ENCODE measurements around the gene KIF25.

DNA sequence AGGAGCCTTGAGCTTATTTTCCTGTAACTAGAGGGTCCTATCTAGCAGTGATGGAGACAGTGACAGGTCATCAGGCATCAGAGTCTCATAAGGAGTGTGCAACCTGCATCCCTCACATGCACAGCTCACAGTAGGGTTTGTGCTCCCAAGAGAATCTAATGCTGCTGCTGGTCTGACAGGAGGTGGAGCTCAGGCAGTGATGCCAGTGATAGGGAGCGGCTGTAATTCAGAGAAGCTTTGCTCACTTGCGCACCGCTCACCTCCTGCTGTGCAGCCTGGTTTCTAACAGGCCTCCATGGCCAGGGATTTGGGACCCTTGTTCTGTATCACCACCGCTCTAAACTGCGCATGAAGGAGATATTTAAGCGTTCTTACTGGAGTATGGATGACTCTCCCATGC is 5.3 kb downstream of the KIF25 start:
- TF ChIP-seq, protein P1, sequence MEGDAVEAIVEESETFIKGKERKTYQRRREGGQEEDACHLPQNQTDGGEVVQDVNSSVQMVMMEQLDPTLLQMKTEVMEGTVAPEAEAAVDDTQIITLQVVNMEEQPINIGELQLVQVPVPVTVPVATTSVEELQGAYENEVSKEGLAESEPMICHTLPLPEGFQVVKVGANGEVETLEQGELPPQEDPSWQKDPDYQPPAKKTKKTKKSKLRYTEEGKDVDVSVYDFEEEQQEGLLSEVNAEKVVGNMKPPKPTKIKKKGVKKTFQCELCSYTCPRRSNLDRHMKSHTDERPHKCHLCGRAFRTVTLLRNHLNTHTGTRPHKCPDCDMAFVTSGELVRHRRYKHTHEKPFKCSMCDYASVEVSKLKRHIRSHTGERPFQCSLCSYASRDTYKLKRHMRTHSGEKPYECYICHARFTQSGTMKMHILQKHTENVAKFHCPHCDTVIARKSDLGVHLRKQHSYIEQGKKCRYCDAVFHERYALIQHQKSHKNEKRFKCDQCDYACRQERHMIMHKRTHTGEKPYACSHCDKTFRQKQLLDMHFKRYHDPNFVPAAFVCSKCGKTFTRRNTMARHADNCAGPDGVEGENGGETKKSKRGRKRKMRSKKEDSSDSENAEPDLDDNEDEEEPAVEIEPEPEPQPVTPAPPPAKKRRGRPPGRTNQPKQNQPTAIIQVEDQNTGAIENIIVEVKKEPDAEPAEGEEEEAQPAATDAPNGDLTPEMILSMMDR (IDR thresholded peaks at IDR 0.05), result no peak
- TF ChIP-seq POLR2A (IDR thresholded peaks at IDR 0.05), result no peak

Measured in uterus (tissue), 2 donors.